Measurements from ENCODE around the gene ITPKA.
"Not testable (repeated sequence)": the region's sequence is repeated elsewhere in the genome, so short reads cannot be mapped to it uniquely, and the experiment has no call there.

Gene ITPKA

DNA sequence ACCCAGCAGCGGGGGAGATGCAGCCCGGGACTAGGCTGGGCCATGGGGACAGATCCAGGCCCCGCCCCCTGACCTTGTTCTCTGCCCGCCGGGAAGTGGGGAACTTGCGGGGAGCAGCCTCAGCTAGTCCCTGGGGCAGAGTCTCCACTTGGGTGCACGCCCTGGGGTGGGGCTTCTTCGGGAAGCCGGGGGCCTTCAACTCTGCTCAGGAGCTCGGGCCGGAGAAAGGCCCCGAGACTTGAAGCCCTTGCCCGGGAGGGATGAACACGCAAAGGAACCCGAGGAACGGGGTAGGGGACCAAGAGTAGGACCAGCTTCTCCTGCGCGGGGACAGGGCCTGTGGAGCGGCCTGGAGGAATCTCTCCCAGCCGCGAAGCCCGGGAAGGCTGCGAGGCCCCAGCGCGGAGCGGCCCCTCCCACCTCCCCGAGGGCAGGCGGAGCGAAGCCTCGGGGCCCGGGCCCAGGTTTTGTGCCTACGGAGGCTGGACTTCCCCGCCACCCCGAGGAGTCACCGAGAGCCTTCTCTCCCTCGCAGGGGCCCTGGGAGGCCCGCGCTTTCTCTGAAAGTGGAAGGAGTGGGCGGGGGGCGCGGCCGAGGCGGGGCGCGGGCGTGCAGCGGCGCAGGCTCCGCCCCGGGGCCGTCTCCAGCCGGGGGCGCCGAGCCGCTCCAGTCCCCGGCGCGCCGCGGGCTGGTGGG, at the start of gene ITPKA:
Gene ITPKA, plus strand, starts transcription at position 670 of the 697 bp plus-strand sequence. CDS start 54 bp downstream, outside the sequence.
- peak; percentile 60 for DNase-seq (ENCODE audit: low spot score)

DNA sequence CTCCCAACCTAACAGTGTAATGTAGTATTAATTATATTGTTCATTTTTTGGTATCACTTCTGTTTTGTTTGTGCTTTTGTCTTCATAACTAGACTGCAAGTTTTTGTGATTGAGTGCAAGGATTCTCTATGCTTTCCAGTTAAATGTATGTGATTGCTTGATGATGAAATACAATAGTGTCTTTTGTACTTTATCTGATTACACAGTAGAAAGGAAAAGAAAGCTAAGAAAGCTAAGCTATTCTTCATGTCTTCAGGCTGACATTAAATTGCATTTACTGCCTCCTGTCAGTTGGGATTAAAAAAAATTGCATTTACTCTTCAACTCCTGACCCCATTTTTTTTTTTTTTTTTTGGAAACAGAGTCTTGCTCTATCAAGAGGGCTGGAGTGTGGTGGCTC, 48.3 kb upstream of the ITPKA start:
- DNase-seq (ENCODE audit: low spot score) = no peak

GRCh38 chr15:41462084-41462795, 31.4 kb upstream of the ITPKA start:
- DNase-seq (ENCODE audit: low spot score) = no peak

DNA sequence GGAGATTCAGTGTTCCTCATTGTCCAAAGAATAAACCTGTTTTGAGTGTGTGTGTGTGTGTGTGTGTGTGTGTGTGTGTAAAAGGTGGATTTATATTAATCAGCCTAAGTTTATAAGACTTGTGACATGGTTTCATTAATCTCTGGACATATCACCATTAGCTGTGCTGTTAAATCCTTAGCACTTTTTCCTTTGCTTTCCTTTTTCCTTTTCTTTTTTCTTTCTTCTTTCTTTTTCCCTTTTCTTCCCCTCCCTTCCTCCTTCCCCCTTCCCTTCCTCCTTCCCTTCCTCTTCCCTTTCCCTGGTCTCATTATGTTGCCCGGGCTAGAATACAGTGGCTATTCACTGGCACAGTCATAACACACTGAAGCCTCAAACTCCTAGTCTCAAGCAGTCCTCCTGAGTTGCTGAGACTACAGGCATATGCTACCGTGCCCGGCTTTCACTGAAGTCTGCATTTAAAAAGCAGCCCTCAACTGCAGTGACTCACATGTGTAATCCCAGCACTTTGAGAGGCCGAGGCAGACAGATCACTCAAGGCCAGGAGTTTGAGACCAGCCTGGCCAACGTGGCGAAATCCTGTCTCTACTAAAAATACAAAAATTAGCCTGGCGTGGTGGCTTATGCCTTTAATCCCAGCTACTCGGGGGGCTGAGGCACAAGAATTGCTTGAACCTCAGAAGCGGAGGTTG, 28.6 kb upstream of the ITPKA start:
- no peak for DNase-seq (ENCODE audit: low spot score)

GRCh38 chr15:41465822-41466421, 27.8 kb upstream of the ITPKA start:
- DNase-seq (ENCODE audit: low spot score) = peak; percentile 48

- no peak for DNase-seq (ENCODE audit: low spot score)
These were observed 27.0 kb upstream of the ITPKA start for GRCh38 chr15:41466711-41467110.

- DNase-seq (ENCODE audit: low spot score) = not testable (repeated sequence)
These were observed 24.0 kb upstream of the ITPKA start for GRCh38 chr15:41469644-41470043.

DNA sequence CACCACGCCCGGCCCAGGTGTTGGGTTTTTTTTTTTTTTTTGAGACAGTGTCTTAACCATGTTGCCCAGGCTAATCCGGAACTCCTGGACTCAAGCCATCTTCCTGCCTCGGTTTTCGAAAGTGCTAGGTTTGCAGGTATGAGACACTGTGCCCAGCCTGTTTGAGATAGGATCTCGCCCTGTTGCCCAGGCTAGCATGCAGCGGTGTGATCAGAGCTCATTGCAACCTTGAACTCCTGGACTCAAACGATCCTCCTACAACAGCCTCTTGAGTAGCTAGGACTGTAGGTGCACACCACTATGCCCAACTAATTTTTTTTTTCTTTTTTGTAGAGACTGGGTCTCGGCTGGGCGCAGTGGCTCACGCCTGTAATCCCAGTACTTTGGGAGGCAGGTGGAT, 20.3 kb upstream of the ITPKA start:
- no peak for DNase-seq (ENCODE audit: low spot score)

GRCh38 chr15:41474436-41474835, 19.2 kb upstream of the ITPKA start:
- DNase-seq (ENCODE audit: low spot score) = no peak

- DNase-seq (ENCODE audit: low spot score) = no peak
These were observed 18.7 kb upstream of the ITPKA start for GRCh38 chr15:41474941-41475340.

DNA sequence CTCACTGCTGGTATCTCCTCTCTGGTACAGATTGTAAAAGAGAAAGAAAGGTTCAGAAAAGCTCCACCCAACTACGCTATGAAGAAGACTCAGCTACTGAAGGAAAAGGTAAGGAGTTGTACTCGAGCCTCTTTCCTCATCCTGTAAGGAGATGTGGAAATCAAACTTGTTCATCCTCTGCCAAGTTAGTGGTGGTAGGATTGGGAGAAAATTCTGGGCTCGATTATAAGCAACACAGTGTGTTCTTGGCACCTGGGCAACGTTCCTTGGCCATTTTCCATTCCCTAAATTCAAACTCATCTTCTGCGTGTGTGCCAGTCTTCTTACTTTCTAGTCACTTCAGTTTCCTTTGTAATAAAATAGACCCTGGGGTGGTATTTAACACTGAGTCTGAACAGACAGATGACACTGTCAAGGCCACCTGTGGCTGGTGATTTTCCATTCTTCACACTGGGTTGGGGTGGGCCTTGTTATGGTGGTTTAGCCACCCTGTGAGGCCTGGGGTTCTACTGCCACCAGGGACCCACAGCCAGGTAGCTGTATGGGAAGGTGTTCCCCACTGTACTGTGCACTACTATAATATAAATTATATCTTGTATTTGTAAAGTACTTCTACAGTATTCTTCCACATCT, 17.1 kb upstream of the ITPKA start:
- DNase-seq (ENCODE audit: low spot score) = no peak

DNA sequence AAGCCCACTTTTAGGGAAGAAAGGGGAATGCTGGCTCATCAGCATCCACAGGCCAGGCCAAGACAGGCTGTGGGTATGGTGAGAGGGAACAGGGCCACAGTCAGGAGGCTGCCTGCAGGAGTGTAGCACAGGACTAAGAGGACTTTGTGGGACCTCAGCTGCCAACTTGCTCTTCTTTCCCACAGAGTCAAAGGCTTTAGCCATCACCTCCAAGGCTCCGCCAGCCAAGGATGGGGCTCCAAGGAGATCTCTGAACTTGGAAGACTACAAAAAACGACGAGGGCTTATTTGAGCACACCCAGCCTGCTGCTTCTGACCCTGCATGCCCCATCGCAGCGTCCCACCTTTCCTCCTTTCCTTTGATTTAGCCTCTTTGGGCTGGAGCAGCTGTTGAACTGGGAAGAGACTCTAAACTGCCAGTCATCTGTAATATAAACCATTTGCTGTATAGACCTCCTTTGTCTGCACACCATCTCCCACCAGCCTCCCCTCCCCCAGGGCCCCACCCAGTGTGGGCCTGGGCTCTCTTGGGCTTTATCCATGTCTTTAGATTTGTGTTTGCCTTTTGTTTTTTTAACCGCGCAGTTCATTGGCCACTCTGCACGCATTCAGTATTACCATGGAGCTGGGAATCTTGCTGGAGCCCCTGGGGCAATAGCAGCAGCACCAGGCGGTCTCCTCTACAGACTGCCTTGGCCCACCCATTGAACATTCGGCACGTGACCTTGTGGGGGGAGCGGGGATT, 13.1 kb upstream of the ITPKA start:
- no peak for DNase-seq (ENCODE audit: low spot score)

DNA sequence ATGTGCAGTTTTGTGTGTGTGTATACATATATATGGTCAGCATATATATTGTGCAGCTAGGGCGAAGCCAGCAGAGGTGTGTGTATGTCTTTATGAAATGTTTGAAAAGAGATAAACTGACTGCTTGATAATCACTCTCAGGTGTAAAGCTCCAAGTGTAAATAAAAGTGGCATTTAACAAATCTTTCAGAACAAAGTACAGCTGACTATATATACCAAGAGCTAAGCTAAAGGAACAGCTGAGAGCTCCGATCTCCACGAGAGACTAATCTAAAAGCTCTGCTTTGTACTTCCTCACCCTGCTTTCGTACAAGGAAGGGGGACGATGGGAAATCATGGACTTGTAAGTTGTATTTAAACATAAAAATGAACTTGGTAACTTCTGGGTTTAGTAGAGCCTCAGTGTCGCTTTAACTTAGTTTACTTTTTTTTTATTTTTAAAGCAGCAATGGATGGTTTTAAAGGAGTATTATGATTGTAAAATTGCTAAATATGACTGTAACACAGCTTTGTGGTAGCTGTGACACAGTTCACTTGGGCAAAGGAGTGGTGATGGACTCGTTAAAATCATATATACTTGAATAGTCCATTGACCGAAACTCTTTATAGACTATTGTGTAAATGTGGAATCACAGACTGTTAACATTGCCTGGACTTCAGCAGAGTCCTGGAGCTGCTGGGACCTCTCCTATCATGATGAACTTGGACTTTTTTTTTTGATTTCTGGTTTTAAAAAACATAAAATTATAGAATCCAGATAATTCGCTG, 11.4 kb upstream of the ITPKA start:
- DNase-seq (ENCODE audit: low spot score) = no peak

DNA sequence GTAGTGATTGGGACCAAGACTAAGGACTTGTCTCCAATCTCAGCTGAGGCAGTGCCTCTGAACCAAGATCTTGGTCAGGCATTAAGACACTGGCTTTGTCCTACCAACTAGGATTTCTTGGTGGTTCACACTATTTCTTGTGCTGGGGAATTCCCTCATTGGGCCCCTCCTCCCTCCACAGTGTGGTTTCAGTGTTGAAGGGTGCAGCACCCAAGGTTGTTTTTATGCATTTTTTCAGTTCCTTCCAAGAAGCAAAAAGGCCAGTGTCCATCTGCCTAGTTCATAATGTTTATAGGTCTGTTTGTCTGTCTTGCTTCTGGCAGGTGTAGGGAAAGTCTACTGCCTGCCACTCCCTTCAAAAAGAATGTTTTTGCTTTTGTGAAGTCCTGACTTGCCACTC, 10.6 kb upstream of the ITPKA start:
- DNase-seq (ENCODE audit: low spot score) = no peak

DNA sequence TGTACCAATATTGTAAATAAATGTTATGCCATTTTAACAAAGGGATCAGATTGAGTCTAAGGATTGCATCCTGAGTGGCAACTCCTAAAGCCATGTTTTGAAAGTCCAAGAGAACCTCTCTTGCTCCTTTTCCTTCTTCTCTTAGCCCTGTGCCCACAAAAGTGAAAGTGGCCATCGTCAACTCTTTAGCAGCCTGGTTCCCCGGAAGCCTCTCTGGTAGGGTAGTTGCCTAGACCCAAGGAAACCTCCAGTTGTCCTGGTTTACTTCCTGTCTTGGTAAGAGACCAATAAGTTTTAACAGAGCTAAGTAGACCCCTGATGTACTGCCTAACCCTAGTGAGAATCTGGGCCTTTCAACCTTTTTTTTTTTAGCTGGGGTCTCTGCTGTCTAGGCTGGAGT, 10.2 kb upstream of the ITPKA start:
- no peak for DNase-seq (ENCODE audit: low spot score)

GRCh38 chr15:41484937-41485625, 8.6 kb upstream of the ITPKA start:
- no peak for DNase-seq (ENCODE audit: low spot score)

- no peak for DNase-seq (ENCODE audit: low spot score)
These were observed 7.4 kb upstream of the ITPKA start for GRCh38 chr15:41486286-41486685.

- no peak for DNase-seq (ENCODE audit: low spot score)
These were observed 6.3 kb upstream of the ITPKA start for GRCh38 chr15:41487381-41487780.

DNA sequence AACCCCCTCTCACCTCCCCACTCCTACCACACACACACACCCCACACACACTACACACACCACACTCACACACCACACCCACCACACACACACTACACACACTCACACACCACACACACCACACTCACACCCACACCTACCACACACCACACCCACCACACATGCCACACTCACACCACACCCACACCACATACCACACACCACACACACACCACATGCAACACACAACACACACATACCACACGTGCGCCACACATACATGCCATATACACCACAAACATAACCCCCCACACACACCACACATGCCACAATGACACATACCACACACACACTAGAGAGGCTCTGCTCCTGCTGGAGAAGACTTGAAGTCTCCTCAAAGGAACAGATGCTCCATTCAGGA, 5.9 kb upstream of the ITPKA start:
- no peak for DNase-seq (ENCODE audit: low spot score)

DNA sequence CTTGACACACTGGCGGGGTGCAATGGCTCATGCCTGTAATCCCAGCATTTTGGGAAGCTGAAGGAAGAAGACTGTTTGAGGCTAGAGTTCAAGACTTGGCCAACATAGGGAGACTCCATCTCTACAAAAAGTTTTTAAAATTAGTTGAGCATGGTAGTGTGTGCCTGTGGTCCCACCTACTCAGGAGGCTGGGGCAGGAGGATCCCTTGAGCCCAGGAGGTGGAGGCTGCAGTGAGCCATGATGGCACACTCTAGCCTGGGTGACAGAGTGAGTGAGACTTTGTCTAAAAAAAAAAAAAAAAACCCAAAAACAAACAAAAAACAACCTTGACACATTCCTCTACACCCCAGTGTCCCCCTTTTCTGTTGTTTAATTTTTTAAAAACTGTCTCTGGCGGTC, 4.0 kb upstream of the ITPKA start:
- DNase-seq (ENCODE audit: low spot score) = no peak
